ENCODE results near the gene ANKRD33.

GRCh38 chr12:51864833-51865670 is 22.9 kb upstream of the ANKRD33 start:
- TF ChIP-seq GATA3 (IDR thresholded peaks at IDR 0.05; ENCODE audit: low read depth, low read length) (no peak), GATA2 (IDR thresholded peaks at IDR 0.05; ENCODE audit: low read depth, low read length) (no peak)
